Measurements from ENCODE around the gene ARNT2. TPM values are rescaled to one million over a fixed set of nuclear protein-coding genes. Genes with fewer than 3 reads are reported as not detected.

Gene ARNT2
- total RNA-seq, 2 donors from 2014 or later, result 9.1 to 43.7 TPM

DNA sequence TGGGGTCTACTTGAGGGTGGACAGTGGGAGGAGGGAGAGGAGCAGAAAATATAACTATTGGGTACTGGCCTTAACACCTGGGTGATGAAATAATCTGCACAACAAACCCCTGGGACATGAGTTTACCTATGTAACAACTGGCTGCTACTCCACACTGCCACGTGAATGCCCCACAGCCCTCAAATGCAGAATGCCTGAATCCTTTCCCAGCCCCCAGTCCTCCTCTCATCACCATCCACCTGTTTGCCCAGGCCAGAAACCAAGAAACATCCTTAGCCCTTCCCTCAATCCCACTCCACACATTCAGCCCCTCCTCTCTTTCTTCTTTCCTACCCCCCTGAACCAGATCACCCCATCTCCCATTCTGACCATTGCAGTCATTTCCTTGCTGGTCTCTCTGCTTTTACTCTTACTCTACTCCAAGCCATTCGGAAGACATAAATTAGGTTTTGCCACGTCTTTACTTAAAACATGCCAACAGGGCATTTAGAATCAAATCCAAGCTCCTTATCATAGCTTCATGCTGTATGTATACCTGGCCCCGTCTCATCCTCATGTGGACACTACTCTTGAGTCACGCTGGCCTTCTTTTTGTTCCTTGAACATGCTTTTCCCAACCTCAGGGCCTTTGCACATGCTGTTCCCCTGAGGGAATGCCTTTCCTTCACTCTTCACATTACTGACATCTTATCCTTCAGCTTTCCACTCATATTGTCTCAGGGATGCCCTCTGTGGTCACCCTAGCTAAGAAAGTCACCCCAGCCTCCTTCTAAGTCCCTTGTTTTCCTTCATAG lies 153.5 kb downstream of the ARNT2 start:
- H3K27ac ChIP-seq, result no peak overlapping the region
- H3K36me3 ChIP-seq, result no peaks in the 10 kb centered on the region
- no peaks in the 10 kb centered on the region for H3K4me1 ChIP-seq (replicated peaks)
- WGBS, result 88% methylated on average over 5 of the region's 5 CpGs
- no peak for DNase-seq (ENCODE audit: low spot score)
- H3K9me3 ChIP-seq, result no peaks in the 10 kb centered on the region
- H3K27me3 ChIP-seq (replicated peaks; ENCODE audit: insufficient read depth), result no peaks in the 10 kb centered on the region
- intact Hi-C loops (cut with DNase I), result no loop called here
- H3K4me3 ChIP-seq, result no peak overlapping the region
- no peak for TF ChIP-seq POLR2AphosphoS5 (IDR thresholded peaks at IDR 0.05)
- TF ChIP-seq, protein P1, sequence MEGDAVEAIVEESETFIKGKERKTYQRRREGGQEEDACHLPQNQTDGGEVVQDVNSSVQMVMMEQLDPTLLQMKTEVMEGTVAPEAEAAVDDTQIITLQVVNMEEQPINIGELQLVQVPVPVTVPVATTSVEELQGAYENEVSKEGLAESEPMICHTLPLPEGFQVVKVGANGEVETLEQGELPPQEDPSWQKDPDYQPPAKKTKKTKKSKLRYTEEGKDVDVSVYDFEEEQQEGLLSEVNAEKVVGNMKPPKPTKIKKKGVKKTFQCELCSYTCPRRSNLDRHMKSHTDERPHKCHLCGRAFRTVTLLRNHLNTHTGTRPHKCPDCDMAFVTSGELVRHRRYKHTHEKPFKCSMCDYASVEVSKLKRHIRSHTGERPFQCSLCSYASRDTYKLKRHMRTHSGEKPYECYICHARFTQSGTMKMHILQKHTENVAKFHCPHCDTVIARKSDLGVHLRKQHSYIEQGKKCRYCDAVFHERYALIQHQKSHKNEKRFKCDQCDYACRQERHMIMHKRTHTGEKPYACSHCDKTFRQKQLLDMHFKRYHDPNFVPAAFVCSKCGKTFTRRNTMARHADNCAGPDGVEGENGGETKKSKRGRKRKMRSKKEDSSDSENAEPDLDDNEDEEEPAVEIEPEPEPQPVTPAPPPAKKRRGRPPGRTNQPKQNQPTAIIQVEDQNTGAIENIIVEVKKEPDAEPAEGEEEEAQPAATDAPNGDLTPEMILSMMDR (IDR thresholded peaks at IDR 0.05), result no peak
- TF ChIP-seq POLR2A (IDR thresholded peaks at IDR 0.05), result no peak

DNA sequence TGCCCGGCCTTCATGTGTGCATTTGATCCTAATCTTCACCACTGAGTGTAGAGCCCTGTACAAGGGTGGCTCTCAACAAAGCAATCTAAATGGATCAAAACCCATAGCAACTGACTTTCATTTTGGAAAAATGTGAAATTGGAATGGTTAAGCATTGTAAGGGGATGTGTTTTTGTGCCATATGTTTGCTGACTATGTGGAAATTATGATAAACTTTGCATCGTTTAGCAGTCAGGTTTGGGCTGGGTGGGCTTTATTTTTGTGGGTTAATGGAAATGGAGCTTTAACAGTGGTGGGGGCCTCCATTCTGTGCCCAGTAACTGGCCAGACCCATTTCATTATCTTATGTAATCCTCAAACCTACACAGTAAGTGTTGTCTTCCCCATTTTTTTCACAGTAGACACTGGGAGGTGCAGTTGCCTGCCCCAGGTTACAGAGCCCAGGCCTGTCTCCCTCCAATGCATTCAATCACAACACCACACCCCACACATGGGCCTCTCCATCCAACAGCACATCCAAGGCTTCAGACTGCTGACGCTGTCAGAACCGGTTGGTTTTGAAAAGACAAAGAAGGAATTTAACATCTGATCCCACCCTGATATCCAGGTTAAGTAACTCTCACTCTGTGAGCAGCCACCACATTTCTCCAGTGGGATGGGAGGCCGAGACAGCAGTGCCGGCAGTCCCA lies 154.6 kb downstream of the ARNT2 start:
- no peaks in the 10 kb centered on the region for H3K4me1 ChIP-seq (replicated peaks)
- no peak for TF ChIP-seq POLR2A (IDR thresholded peaks at IDR 0.05)
- no peak for TF ChIP-seq POLR2AphosphoS5 (IDR thresholded peaks at IDR 0.05)
- TF ChIP-seq, protein P1 (IDR thresholded peaks at IDR 0.05), result no peak
- intact Hi-C loops (cut with DNase I), result no loop called here
- DNase-seq (ENCODE audit: low spot score), result no peak
- H3K27ac ChIP-seq, result no peak overlapping the region
- no peaks in the 10 kb centered on the region for H3K36me3 ChIP-seq
- H3K9me3 ChIP-seq, result no peaks in the 10 kb centered on the region
- H3K4me3 ChIP-seq, result no peak overlapping the region
- WGBS, result 71% methylated on average over 6 of the region's 6 CpGs
- H3K27me3 ChIP-seq (replicated peaks; ENCODE audit: insufficient read depth), result no peaks in the 10 kb centered on the region

DNA sequence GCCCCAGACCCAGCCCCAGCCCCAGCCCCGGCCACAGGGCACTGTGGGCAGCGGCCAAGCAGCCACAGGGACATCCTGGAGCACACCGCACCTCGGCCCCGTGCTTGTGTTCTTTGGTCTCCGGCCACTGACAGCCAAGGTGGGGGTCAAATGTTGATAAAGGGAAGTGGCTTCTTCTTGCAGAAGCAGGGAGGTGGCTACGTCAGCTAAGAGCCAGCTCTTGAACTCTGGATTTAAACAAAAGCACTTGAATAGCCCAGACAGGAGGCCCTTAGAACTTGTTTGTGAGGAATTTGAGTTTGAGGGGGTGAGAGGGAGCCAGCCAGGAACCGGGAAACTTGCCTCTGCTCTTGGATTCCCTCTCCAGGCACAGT lies 155.1 kb downstream of the ARNT2 start:
- Histone ChIP-seq H3K27me3 (replicated peaks; ENCODE audit: insufficient read depth) (no peaks in the 10 kb centered on the region), H3K27ac (no peak overlapping the region), H3K9me3 (no peaks in the 10 kb centered on the region), H3K36me3 (no peaks in the 10 kb centered on the region), H3K4me1 (replicated peaks) (no peaks in the 10 kb centered on the region), H3K4me3 (no peak overlapping the region)
- TF ChIP-seq POLR2AphosphoS5 (IDR thresholded peaks at IDR 0.05), result no peak
- TF ChIP-seq, protein P1 (IDR thresholded peaks at IDR 0.05), result no peak
- TF ChIP-seq POLR2A (IDR thresholded peaks at IDR 0.05), result no peak
- DNase-seq (ENCODE audit: low spot score), result no peak
- WGBS, result 78% methylated on average over 8 of the region's 8 CpGs
- intact Hi-C loops (cut with DNase I), result no loop called here

DNA sequence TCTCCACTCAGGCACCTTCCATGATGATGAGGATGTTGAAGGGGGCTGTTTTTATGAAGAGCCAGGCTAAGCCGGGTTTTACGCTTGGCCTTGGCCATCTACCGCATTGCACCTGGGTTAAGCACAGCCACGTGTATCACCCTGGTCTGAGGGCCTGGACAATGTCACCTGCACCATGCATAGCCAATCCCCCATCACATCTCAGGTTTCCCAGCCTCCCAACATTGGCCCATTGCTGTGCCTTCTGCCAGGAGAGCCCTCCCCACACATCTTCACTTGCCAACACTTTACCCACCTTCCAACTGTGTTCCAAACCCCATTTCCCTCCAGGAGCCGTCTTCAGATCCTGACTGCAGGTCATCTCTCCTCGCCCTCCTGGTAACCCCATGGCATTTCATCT lies 155.6 kb downstream of the ARNT2 start:
- DNase-seq (ENCODE audit: low spot score), result no peak
- Histone ChIP-seq H3K36me3 (no peaks in the 10 kb centered on the region), H3K27ac (no peak overlapping the region), H3K9me3 (no peaks in the 10 kb centered on the region), H3K27me3 (replicated peaks; ENCODE audit: insufficient read depth) (no peaks in the 10 kb centered on the region), H3K4me1 (replicated peaks) (no peaks in the 10 kb centered on the region), H3K4me3 (no peak overlapping the region)
- WGBS, result 88% methylated on average over 6 of the region's 6 CpGs
- intact Hi-C loops (cut with DNase I), result no loop called here
- TF ChIP-seq, protein P1 (IDR thresholded peaks at IDR 0.05), result no peak
- TF ChIP-seq POLR2A (IDR thresholded peaks at IDR 0.05) (no peak), POLR2AphosphoS5 (IDR thresholded peaks at IDR 0.05) (no peak)
